HG03103 (cell line): ENCODE measurements around the gene HMCES.

ENCODE experiments used
- ATAC-seq: cut with Tn5 transposase; IDR thresholded peaks from one replicate; pipeline ENCODE4 v1.9.1; 2021; ENCODE audit warnings: low read depth; ENCODE audit not compliant: unreplicated experiment

HMCES gene

DNA sequence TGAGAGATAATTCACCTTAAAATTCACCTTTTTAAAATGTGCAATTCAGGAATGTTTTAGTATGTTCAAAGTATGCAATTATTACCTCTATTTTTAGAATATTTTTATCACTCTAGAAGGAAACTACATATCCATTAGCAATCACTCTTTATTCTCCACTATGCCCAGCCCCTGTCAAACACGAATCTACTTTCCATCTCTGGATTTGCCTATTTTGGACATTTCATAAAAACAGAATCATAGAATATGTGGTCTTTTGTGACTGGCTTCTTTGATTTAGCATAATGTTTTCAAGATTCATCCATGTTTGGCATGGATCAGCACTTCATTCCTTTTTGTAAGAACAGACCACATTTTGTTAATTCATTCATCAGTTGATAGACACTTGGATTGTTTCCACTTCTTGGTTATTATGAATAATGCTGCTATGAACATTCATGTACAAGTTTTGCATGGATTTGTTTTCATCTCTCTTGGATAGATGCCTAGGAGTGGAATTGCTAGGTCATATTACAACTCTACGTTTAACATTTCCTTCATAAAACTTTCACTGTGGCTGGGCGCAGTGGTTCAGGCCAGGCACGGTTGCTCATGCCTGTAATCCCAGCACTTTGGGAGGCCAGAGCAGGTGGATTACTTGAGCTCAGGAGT lies 12.7 kb downstream of the HMCES start:
- no peak for ATAC-seq

DNA sequence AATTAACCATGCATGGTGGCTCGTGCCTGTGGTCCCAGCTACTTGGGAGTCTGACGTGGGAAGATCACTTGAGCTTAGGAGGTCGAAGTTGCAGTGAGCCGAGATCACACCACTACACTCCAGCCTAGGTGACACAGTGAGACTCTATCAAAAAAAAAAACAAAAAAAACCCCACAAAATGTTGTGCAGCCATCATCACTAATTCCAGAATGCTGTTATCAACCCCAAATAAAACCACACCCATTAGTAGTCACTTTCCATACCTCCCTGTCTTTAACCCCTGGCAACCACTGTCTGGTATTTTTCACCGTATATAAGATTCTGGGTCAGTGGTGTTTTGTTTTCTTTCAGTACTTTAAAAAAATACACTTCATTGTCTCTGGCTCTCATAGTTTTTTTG lies 16.6 kb downstream of the HMCES start:
- ATAC-seq: no peak

DNA sequence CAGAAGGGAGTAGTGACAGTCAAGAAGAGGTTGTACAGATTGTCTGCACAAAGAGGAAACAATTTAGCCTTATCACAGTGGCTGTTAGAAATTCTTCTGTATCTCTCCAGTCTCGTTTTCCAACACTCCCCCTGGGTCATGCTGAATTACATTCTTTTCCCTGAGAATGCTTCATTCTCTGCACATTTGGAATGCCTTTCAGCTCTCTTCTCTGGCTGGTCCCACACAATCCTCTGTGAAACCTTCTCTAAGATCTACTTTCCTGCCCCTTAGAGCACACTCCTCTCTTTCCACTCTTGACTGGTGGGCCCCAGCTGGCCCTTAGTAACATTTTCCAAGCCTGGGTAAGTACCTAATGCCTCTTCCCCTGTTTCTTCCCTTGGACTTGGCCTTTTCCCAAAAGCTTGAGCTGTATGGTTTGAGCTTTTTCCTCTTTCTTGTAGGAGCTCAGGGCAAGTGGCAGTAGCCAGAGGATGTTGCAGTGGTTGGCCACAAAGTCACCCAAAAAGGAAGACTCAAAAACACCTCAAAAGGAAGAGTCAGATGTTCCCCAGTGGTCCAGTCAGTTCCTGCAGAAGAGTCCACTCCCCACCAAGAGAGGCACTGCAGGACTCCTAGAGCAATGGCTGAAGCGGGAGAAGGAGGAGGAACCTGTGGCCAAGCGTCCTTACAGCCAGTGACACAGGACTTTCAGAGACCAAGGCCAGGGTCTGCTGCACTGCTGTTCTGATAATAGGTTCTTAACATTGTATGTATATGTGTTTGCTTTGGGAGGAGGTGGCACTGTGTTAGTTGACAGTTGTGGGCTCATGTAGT lies 25.7 kb downstream of the HMCES start:
- ATAC-seq: no peak

GRCh38 chr3:129304962-129305222 lies 26.2 kb downstream of the HMCES start:
- no peak for ATAC-seq

- no peak for ATAC-seq
These were observed 27.0 kb downstream of the HMCES start for GRCh38 chr3:129305592-129306091.

DNA sequence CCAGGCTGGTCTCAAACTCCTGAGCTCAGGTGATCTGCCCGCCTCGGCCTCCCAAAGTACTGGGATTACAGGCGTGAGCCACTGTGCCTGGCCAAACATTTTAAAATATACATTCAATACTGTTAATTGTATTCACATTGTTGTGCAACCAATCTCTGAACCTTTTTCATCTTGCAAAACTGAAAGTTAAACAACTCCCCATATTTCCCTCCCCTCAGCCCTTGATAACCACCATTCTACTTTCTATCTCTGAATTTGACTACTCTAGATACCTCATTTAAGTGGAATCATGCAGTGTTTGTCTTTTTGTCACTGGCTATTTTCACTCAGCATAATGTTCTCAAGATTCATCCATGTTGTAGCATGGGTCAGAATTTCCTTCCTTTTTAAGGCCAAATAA lies 30.0 kb downstream of the HMCES start:
- no peak for ATAC-seq

- no peak for ATAC-seq
These were observed 31.7 kb downstream of the HMCES start for GRCh38 chr3:129310111-129311011.

DNA sequence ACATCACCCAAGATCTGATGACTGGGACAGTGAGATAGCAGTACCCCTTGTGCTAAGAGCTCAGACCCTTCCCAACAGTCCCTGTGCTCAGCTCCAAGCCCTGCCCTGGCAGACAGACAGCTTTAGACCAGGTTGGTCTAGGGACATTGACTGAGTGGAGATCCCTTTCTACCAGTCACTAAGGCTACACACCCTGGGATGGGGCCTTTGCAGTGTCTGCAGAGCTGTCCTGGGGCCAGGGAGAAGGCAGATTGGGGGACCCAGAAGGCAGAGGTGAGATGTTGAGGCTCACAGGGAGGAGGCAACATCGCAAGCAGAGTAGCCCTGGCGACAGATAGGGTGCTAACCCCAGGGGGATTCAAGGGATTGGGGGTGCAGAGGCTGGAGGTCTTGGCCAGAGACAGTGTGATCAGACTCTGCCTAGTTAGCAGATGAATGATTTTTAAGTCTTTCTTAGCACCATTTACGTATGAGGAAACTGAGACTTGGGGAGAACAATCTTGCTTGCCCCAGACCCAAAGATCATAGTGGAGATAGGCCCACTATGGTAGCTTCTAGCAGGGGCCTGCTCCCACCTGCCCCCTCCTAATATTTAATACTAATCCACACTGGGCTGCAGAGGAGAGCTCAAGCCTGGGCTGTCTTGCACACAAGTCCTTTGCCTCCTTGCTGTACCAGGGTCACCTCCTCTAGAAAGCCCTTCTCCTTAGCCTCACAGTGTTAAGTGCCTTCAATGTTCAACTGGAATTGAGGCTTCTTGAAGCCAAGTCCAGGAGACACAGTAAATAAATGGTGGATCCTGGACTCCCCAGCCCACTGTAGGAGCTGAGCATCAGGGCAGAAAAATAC lies 32.6 kb downstream of the HMCES start:
- no peak for ATAC-seq

DNA sequence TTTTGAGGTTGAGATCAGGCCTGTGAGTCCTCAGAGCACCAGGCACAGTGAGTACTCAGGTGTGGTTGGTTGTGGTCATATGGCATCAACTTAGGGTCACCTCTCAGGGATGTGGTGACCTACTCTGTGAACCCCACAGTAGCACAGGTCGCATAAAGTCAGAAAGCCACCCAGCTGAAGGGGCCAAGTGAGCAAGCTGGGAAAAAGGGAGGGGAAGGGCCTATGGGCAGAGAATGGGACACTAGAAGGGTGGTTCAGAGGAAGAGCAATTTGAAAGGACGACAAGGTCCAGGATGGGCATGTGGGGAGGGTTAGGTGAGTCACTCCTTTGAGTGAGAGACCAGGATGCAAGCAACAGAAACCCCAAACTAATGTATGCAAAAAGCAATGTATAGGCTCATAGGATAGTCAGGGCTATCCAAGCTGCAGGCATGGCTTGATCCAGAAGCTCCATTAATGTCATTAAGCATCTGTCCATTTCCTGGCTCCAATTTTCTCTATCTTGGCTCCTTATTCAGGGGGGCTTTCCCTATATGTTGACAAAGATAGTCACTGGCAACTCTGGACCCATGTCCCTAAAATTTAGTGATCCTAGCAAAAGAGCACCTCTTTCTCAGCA lies 33.5 kb downstream of the HMCES start:
- ATAC-seq: no peak

GRCh38 chr3:129312671-129313414 lies 34.2 kb downstream of the HMCES start:
- no peak for ATAC-seq

- no peak for ATAC-seq
These were observed 34.7 kb downstream of the HMCES start for GRCh38 chr3:129313415-129313664.

- ATAC-seq: no peak
These were observed 35.2 kb downstream of the HMCES start for GRCh38 chr3:129313665-129314385.

GRCh38 chr3:129314386-129315222 lies 35.9 kb downstream of the HMCES start:
- ATAC-seq: no peak

DNA sequence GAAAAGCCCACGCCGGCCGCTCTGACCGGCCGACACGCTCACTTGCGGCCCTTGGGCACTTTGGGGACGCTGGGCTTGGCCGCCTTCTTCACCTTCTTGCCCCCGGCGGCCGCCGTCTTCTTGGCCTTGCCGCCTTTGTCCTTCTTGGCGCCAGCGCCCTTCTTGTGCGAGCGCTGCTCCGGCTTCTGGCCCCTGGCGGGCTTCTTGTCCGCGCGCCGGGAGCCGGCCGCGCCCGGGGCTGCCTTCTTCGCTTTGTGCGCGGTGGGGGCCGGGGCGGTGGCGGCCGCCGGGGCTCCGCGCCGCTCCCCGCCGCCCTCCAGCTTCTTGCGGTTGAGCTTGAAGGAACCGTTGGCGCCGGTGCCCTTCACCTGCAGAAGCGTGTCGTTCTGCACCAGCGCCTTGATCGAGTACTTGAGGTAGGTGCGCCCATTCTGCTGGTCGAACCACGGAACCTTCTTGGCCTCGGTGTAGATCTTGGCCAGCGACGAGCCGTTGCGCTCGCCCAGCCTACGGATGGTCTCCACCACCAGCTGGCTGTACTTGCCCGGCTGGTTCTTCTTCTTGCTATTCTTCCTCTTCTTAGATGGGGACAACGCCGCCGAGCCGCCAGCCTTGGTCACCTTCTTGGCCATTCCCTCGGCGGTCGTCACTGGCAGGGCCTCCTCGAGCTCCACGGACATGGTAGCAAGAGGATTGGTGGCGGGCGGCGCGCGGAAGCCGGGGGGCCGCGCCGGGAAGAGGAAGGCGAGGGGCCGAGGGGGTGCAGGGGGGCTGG lies 36.7 kb downstream of the HMCES start:
- no peak for ATAC-seq

GRCh38 chr3:129315998-129316247 lies 37.3 kb downstream of the HMCES start:
- no peak for ATAC-seq

DNA sequence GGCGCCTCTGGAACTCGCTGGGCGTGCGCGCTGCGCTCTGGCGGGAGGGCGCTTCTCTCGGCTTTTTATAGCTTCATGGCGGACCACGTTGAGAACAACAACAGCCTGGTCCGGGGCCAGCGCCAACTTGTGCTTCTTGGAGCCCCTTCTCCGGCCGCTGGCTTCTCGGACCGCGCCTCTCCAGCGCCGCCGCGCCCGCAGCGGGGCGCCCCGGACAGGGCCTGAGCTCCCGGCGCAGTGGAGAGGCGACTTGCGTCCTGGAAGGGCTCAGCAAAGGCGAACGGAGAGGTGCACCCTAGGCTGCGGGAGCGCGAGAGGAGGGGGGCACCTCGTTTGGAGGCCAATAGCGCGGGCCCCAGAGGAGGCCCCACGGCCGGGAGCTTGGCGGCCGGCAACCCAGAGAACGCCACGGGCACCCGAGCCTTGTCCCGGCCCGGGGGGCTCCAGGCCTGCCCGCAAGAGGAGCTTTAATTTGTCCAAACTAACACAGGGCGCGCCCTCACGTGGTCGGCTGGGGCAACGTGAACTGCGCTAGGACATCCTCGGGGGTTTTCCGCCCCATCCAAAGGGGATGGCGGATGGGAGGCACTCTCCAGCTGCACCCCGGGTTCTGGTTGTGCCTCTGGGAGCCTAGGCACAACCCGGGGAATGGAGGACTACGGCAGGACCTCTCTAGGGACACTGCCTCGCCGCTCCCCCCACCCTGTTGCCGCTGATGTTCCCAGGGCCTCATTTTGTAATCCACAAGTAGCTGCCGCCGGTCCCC lies 37.8 kb downstream of the HMCES start:
- no peak for ATAC-seq
